Spleen (tissue), 7 donors: ENCODE results near the gene COL5A1.

Experiments
- POLR2A ChIP-seq, 3 donors: fragments of 450-650 bp; IDR thresholded peaks; one replicate each; pipeline ENCODE4 v1.5.1; 2017; ENCODE audit warnings: antibody characterized with exemption in 3 of 3, mild to moderate bottlenecking in 1 of 3
- POLR2AphosphoS5 ChIP-seq, 3 donors: sonication (generic); formaldehyde crosslinking; IDR thresholded peaks; one replicate each; pipeline ENCODE4 v1.5.1; 2017; ENCODE audit warnings: antibody characterized with exemption in 3 of 3
- TF ChIP-seq, protein P1 (sequence below), 11 experiments: fragments of 200-600 bp in 7 of 11; fragments of 450-650 bp in 4 of 11; sonication (generic) in 4 of 11; IDR thresholded peaks in 8 of 11; conservative IDR thresholded peaks in 3 of 11; 1 replicate in 7 of 11; 2 replicates in 4 of 11; pipeline versions ENCODE4 v1.4.0 to v1.8.0; 2016 to 2021; ENCODE audit warnings: antibody characterized with exemption in 11 of 11, inconsistent platforms in 4 of 11, mild to moderate bottlenecking in 1 of 11
- donor health status: DM: no; HTN: no; CAD: no; lungs with moderate emphysema.
- donor health status: DM: no; HTN: no; CAD: no.
- donor health status: DM: no; HTN: no; CAD: no.

DNA sequence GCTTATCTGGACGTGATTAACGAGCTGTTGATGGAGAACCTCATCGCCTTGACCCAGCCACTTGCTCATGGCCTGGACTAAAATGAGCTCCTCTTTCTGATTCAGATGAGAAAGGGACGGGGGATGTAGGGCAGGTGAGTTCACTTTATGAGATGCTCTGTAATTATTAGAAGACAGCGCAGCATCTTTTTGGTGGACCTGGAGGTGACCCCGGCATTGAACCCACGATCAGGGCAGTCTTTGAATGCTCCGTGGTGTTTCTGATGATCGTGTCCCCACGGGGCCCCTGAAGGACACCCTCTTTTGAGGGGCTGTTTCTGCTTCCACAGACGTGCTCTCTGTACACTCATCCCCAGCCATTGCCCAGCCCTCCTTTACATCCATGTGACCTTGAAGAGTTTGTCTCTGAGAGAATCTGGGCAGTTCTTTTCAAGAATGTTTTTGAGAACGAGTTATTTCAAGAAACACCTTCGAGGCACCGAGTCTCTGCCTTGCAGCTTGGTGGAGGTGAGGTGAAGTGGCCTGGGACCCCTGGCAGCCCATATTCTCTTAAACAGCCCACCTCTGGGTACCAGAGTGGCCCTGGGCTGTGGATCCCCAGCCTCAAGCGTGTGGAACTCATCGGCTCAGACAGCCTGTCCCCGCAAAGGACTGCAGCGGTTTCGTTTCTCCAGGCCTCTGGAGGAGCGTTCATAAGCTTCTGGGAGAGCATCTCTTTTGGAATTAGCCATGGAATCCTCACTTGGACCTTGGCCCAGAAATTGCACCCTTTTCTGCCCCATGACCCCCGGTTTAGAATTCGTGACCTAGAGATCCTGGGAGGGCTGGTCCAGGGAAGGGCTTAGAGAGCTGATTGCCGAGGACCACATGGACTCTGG lies 50.3 kb downstream of the COL5A1 start:
- TF ChIP-seq, protein P1, sequence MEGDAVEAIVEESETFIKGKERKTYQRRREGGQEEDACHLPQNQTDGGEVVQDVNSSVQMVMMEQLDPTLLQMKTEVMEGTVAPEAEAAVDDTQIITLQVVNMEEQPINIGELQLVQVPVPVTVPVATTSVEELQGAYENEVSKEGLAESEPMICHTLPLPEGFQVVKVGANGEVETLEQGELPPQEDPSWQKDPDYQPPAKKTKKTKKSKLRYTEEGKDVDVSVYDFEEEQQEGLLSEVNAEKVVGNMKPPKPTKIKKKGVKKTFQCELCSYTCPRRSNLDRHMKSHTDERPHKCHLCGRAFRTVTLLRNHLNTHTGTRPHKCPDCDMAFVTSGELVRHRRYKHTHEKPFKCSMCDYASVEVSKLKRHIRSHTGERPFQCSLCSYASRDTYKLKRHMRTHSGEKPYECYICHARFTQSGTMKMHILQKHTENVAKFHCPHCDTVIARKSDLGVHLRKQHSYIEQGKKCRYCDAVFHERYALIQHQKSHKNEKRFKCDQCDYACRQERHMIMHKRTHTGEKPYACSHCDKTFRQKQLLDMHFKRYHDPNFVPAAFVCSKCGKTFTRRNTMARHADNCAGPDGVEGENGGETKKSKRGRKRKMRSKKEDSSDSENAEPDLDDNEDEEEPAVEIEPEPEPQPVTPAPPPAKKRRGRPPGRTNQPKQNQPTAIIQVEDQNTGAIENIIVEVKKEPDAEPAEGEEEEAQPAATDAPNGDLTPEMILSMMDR (IDR thresholded peaks at IDR 0.05 in 8 of 11, conservative IDR thresholded peaks at IDR 0.05 in 3 of 11) = no peak
- no peak for TF ChIP-seq POLR2A (IDR thresholded peaks at IDR 0.05)
- TF ChIP-seq POLR2AphosphoS5 (IDR thresholded peaks at IDR 0.05) = no peak
